Memory B cell (primary cell): Measurements from ENCODE around the gene IMMP1L.
A peak's percentile ranks its signal among the peaks of the same experiment; 100 is the strongest.
"Not testable (repeated sequence)": the region's sequence is repeated elsewhere in the genome, so short reads cannot be mapped to it uniquely, and the experiment has no call there.

Source experiments
- ATAC-seq: fragments of 150-1000 bp; cut with Tn5 transposase; 2 replicates; pipeline ENCODE4 v1.10.0; 2021; ENCODE audit warnings: low read depth, mild to moderate bottlenecking, moderate library complexity
- DNase-seq, 2 donors: peaks; one replicate each; pipeline ENCODE4 v3.0.0; 2022; ENCODE audit warnings: low spot score in 2 of 2
- H3K27ac Mint-ChIP-seq: one replicate; pipeline ENCODE4 v1.8.0; 2022; ENCODE audit warnings: mild to moderate bottlenecking, moderate library complexity, mixed read lengths
- H3K27me3 Mint-ChIP-seq: one replicate; pipeline ENCODE4 v1.8.0; 2022; ENCODE audit warnings: mixed read lengths
- H3K36me3 Mint-ChIP-seq: one replicate; pipeline ENCODE4 v1.8.0; 2022; ENCODE audit warnings: mild to moderate bottlenecking, mixed read lengths
- H3K4me1 Mint-ChIP-seq: one replicate; pipeline ENCODE4 v1.8.0; 2022; ENCODE audit warnings: mixed read lengths
- H3K4me3 Mint-ChIP-seq: one replicate; pipeline ENCODE4 v1.8.0; 2022; ENCODE audit warnings: mild to moderate bottlenecking, moderate library complexity, mixed read lengths
- H3K9me3 Mint-ChIP-seq: one replicate; pipeline ENCODE4 v1.8.0; 2022; ENCODE audit warnings: mixed read lengths

Gene IMMP1L

GRCh38 chr11:31509429-31510345, at the start of gene IMMP1L, which contains the start of gene ELP4:
Gene IMMP1L, minus strand, starts transcription at chr11:31509622. Its CDS starts 46,346 bp downstream, at chr11:31463276.
Gene ELP4, plus strand, starts transcription at chr11:31509767. Its CDS starts 18 bp downstream, at chr11:31509785.
- H3K4me3 Mint-ChIP-seq, result peak within 1 kb of the TSS; percentile 96

GRCh38 chr11:31558001-31558400, 48.6 kb upstream of the IMMP1L start:
- ATAC-seq (no peak), DNase-seq (no peak)
- Mint-ChIP-seq H3K36me3 (peaks cover 4% of the 10 kb centered on the region), H3K4me3 (no peak overlapping the region), H3K9me3 (no peaks in the 10 kb centered on the region), H3K27me3 (no peaks in the 10 kb centered on the region), H3K27ac (no peak overlapping the region), H3K4me1 (no peaks in the 10 kb centered on the region)

More at GRCh38 chr11:31509429-31510345, at the start of gene IMMP1L, which contains the start of gene ELP4:
- ATAC-seq (peak; percentile 98), DNase-seq (peak; percentile 91 to 93)
- Mint-ChIP-seq H3K36me3 (no peaks in the 10 kb centered on the region), H3K4me1 (peaks cover 24% of the 10 kb centered on the region), H3K27ac (peak within 1 kb of the TSS; percentile 95), H3K27me3 (no peaks in the 10 kb centered on the region), H3K9me3 (no peaks in the 10 kb centered on the region)

GRCh38 chr11:31555938-31556337, 46.5 kb upstream of the IMMP1L start:
- no peaks in the 10 kb centered on the region for H3K4me1 Mint-ChIP-seq
- H3K27ac Mint-ChIP-seq, result no peak overlapping the region
- peaks cover 14% of the 10 kb centered on the region for H3K36me3 Mint-ChIP-seq
- ATAC-seq (no peak), DNase-seq (no peak)
- H3K9me3 Mint-ChIP-seq, result no peaks in the 10 kb centered on the region
- no peaks in the 10 kb centered on the region for H3K27me3 Mint-ChIP-seq
- H3K4me3 Mint-ChIP-seq, result no peak overlapping the region

GRCh38 chr11:31542862-31543261, 33.4 kb upstream of the IMMP1L start:
- DNase-seq (no peak), ATAC-seq (no peak)
- H3K4me3 Mint-ChIP-seq, result no peak overlapping the region
- no peak overlapping the region for H3K27ac Mint-ChIP-seq
- peaks cover 6% of the 10 kb centered on the region for H3K9me3 Mint-ChIP-seq
- no peaks in the 10 kb centered on the region for H3K27me3 Mint-ChIP-seq
- H3K4me1 Mint-ChIP-seq, result peaks cover 2% of the 10 kb centered on the region
- peaks cover 17% of the 10 kb centered on the region for H3K36me3 Mint-ChIP-seq

- Mint-ChIP-seq H3K27me3 (no peaks in the 10 kb centered on the region), H3K36me3 (peaks cover 13% of the 10 kb centered on the region), H3K27ac (no peak overlapping the region), H3K4me3 (no peak overlapping the region), H3K4me1 (peaks cover 2% of the 10 kb centered on the region), H3K9me3 (peaks cover 1% of the 10 kb centered on the region)
- DNase-seq (no peak), ATAC-seq (no peak)
Observed at GRCh38 chr11:31535479-31535878, 26.1 kb upstream of the IMMP1L start.

- peaks cover 18% of the 10 kb centered on the region for H3K36me3 Mint-ChIP-seq
- H3K27me3 Mint-ChIP-seq, result no peaks in the 10 kb centered on the region
Observed at GRCh38 chr11:31531293-31531692, 21.9 kb upstream of the IMMP1L start.

GRCh38 chr11:31529701-31530100, 20.3 kb upstream of the IMMP1L start:
- H3K27me3 Mint-ChIP-seq, result no peaks in the 10 kb centered on the region
- peaks cover 1% of the 10 kb centered on the region for H3K9me3 Mint-ChIP-seq
- peaks cover 2% of the 10 kb centered on the region for H3K4me1 Mint-ChIP-seq
- H3K27ac Mint-ChIP-seq, result no peak overlapping the region
- DNase-seq (no peak), ATAC-seq (no peak)
- H3K4me3 Mint-ChIP-seq, result no peak overlapping the region
- peaks cover 22% of the 10 kb centered on the region for H3K36me3 Mint-ChIP-seq

More at GRCh38 chr11:31531293-31531692, 21.9 kb upstream of the IMMP1L start:
- H3K4me1 Mint-ChIP-seq, result peaks cover 2% of the 10 kb centered on the region
- peaks cover 1% of the 10 kb centered on the region for H3K9me3 Mint-ChIP-seq
- DNase-seq (no peak), ATAC-seq (no peak)
- no peak overlapping the region for H3K4me3 Mint-ChIP-seq
- no peak overlapping the region for H3K27ac Mint-ChIP-seq

- H3K36me3 Mint-ChIP-seq, result peaks cover 22% of the 10 kb centered on the region
- H3K27ac Mint-ChIP-seq, result no peak overlapping the region
- H3K27me3 Mint-ChIP-seq, result no peaks in the 10 kb centered on the region
- H3K4me1 Mint-ChIP-seq, result peaks cover 2% of the 10 kb centered on the region
- no peak for ATAC-seq
- peaks cover 1% of the 10 kb centered on the region for H3K9me3 Mint-ChIP-seq
- no peak overlapping the region for H3K4me3 Mint-ChIP-seq
- DNase-seq, result no peak
Observed at GRCh38 chr11:31529189-31529588, 19.8 kb upstream of the IMMP1L start.

- Mint-ChIP-seq H3K27me3 (no peaks in the 10 kb centered on the region), H3K27ac (no peak overlapping the region), H3K36me3 (peaks cover 7% of the 10 kb centered on the region), H3K9me3 (no peaks in the 10 kb centered on the region), H3K4me1 (no peaks in the 10 kb centered on the region), H3K4me3 (no peak overlapping the region)
- DNase-seq (no peak), ATAC-seq (no peak)
Observed at GRCh38 chr11:31521497-31522150, 12.2 kb upstream of the IMMP1L start.

GRCh38 chr11:31512117-31512516, 2.7 kb upstream of the IMMP1L start:
- Mint-ChIP-seq H3K9me3 (no peaks in the 10 kb centered on the region), H3K4me1 (peaks cover 19% of the 10 kb centered on the region), H3K27me3 (no peaks in the 10 kb centered on the region), H3K27ac (no peak overlapping the region), H3K4me3 (no peak overlapping the region), H3K36me3 (no peaks in the 10 kb centered on the region)
- no peak for DNase-seq
- no peak for ATAC-seq

GRCh38 chr11:31509051-31509428, 382 bp downstream of the IMMP1L start:
- DNase-seq (no peak), ATAC-seq (peak; percentile 5)
- H3K4me3 Mint-ChIP-seq, result peak overlapping the region; percentile 96
- no peaks in the 10 kb centered on the region for H3K27me3 Mint-ChIP-seq
- no peaks in the 10 kb centered on the region for H3K9me3 Mint-ChIP-seq
- peaks cover 6% of the 10 kb centered on the region for H3K36me3 Mint-ChIP-seq
- H3K27ac Mint-ChIP-seq, result peak overlapping the region; percentile 95
- peaks cover 26% of the 10 kb centered on the region for H3K4me1 Mint-ChIP-seq

GRCh38 chr11:31500560-31500959, 8.9 kb downstream of the IMMP1L start:
- ATAC-seq, result no peak
- no peak overlapping the region for H3K4me3 Mint-ChIP-seq

GRCh38 chr11:31499576-31500178, 9.7 kb downstream of the IMMP1L start:
- H3K4me3 Mint-ChIP-seq, result no peak overlapping the region
- H3K36me3 Mint-ChIP-seq, result peaks cover 21% of the 10 kb centered on the region
- peaks cover 10% of the 10 kb centered on the region for H3K4me1 Mint-ChIP-seq
- peaks cover 4% of the 10 kb centered on the region for H3K9me3 Mint-ChIP-seq
- no peak for DNase-seq
- no peaks in the 10 kb centered on the region for H3K27me3 Mint-ChIP-seq
- no peak overlapping the region for H3K27ac Mint-ChIP-seq
- ATAC-seq, result no peak

More at GRCh38 chr11:31500560-31500959, 8.9 kb downstream of the IMMP1L start:
- Mint-ChIP-seq H3K9me3 (no peaks in the 10 kb centered on the region), H3K27me3 (no peaks in the 10 kb centered on the region), H3K27ac (no peak overlapping the region), H3K4me1 (peaks cover 8% of the 10 kb centered on the region), H3K36me3 (peaks cover 15% of the 10 kb centered on the region)
- DNase-seq, result no peak

GRCh38 chr11:31493762-31494161, 15.7 kb downstream of the IMMP1L start:
- Mint-ChIP-seq H3K36me3 (peaks cover 23% of the 10 kb centered on the region), H3K4me1 (peaks cover 12% of the 10 kb centered on the region)
- H3K27me3 Mint-ChIP-seq, H3K27ac Mint-ChIP-seq, H3K4me3 Mint-ChIP-seq, H3K9me3 Mint-ChIP-seq, ATAC-seq, DNase-seq: not testable (repeated sequence)
